Measurements from ENCODE around the gene WDR45. TPM values are rescaled to one million over a fixed set of nuclear protein-coding genes. Genes with fewer than 3 reads are reported as not detected.

The WDR45 gene
- total and polyA plus RNA-seq, 8 donors = 12.2 to 209 (median 83.1) TPM

GRCh38 chrX:49111791-49112190, 32.1 kb upstream of the WDR45 start:
- no peaks in the 10 kb centered on the region for H3K4me1 ChIP-seq
- H3K4me3 ChIP-seq = no peak overlapping the region
- no peak overlapping the region for H3K27ac ChIP-seq
- intact Hi-C loops (cut with DNase I; ENCODE audit: low total_unique reads) = no loop called here
- DNase-seq = no peak
- 71 to 90% (median 81%) methylated on average over 3 of the region's 3 CpGs for WGBS, 5 donors
- no peak for TF ChIP-seq CTCF (IDR thresholded peaks at IDR 0.05)
- no peak for TF ChIP-seq EP300 (IDR thresholded peaks at IDR 0.05)
- no peak for TF ChIP-seq POLR2AphosphoS5 (IDR thresholded peaks at IDR 0.05)
- no peak for TF ChIP-seq POLR2A (IDR thresholded peaks at IDR 0.05)
- H3K9me3 ChIP-seq = no peaks in the 10 kb centered on the region
- H3K36me3 ChIP-seq = peaks cover 8 to 69% (median 62%) of the 10 kb centered on the region in 4 donors
- no peaks in the 10 kb centered on the region for H3K27me3 ChIP-seq

- no peaks in the 10 kb centered on the region for H3K27me3 ChIP-seq
- no peak for DNase-seq
Measured at GRCh38 chrX:49110417-49110816, 30.7 kb upstream of the WDR45 start.

GRCh38 chrX:49108641-49109040, 29.0 kb upstream of the WDR45 start:
- 57 to 92% (median 80%) methylated on average over 2 of the region's 2 CpGs for WGBS, 5 donors
- H3K27ac ChIP-seq = no peak overlapping the region
- H3K36me3 ChIP-seq = peaks cover 5 to 38% (median 33%) of the 10 kb centered on the region in 4 donors
- H3K27me3 ChIP-seq = no peaks in the 10 kb centered on the region
- H3K4me1 ChIP-seq = no peaks in the 10 kb centered on the region
- DNase-seq = no peak
- intact Hi-C loops (cut with DNase I; ENCODE audit: low total_unique reads) = no loop called here
- TF ChIP-seq POLR2AphosphoS5 (IDR thresholded peaks at IDR 0.05) (no peak), EP300 (IDR thresholded peaks at IDR 0.05) (no peak), CTCF (IDR thresholded peaks at IDR 0.05) (no peak), POLR2A (IDR thresholded peaks at IDR 0.05) (no peak)
- no peak overlapping the region for H3K4me3 ChIP-seq
- no peaks in the 10 kb centered on the region for H3K9me3 ChIP-seq

More at GRCh38 chrX:49110417-49110816, 30.7 kb upstream of the WDR45 start:
- H3K4me3 ChIP-seq = no peak overlapping the region
- no peaks in the 10 kb centered on the region for H3K4me1 ChIP-seq
- no peaks in the 10 kb centered on the region for H3K9me3 ChIP-seq
- no peak for TF ChIP-seq CTCF (IDR thresholded peaks at IDR 0.05)
- peaks cover 8 to 55% (median 48%) of the 10 kb centered on the region in 4 donors for H3K36me3 ChIP-seq
- 84 to 95% (median 90%) methylated on average over 2 to 3 of the region's 3 CpGs for WGBS, 5 donors
- intact Hi-C loops (cut with DNase I; ENCODE audit: low total_unique reads) = no loop called here
- H3K27ac ChIP-seq = no peak overlapping the region

- no peaks in the 10 kb centered on the region for H3K27me3 ChIP-seq
- WGBS, 5 donors = 32 to 60% (median 41%) methylated on average over 4 to 7 of the region's 7 CpGs
- intact Hi-C loops (cut with DNase I; ENCODE audit: low total_unique reads) = no loop called here
Measured at GRCh38 chrX:49106930-49107329, 27.2 kb upstream of the WDR45 start.

More at GRCh38 chrX:49106930-49107329, 27.2 kb upstream of the WDR45 start:
- DNase-seq = peak; percentile 29 to 60
- TF ChIP-seq POLR2AphosphoS5 (IDR thresholded peaks at IDR 0.05) = no peak
- peak in 3 of 7 experiments; percentile 10 to 29 (median 18) for TF ChIP-seq CTCF (IDR thresholded peaks at IDR 0.05)
- no peaks in the 10 kb centered on the region for H3K9me3 ChIP-seq
- H3K27ac ChIP-seq = no peak overlapping the region
- H3K4me1 ChIP-seq = no peaks in the 10 kb centered on the region
- H3K36me3 ChIP-seq = peaks cover 0 to 21% (median 16%) of the 10 kb centered on the region in 4 donors
- no peak overlapping the region for H3K4me3 ChIP-seq
